HEK293T (cell line): ENCODE measurements around the gene ZIC1.

ENCODE experiments used
- ARNT ChIP-seq: fragments of 450-650 bp; IDR thresholded peaks from 2 replicates; pipeline ENCODE4 v1.6.1; 2017; ENCODE audit warnings: mild to moderate bottlenecking
- FOXA1 ChIP-seq: fragments of 450-650 bp; IDR thresholded peaks from 2 replicates; pipeline ENCODE4 v1.6.1; 2016; ENCODE audit warnings: mild to moderate bottlenecking
- FOXK2 ChIP-seq: fragments of 450-650 bp; IDR thresholded peaks from 2 replicates; pipeline ENCODE4 v1.6.1; 2016; ENCODE audit warnings: mild to moderate bottlenecking
- FOXM1 ChIP-seq: fragments of 450-650 bp; IDR thresholded peaks from 2 replicates; pipeline ENCODE4 v1.6.1; 2017; ENCODE audit warnings: mild to moderate bottlenecking, borderline replicate concordance
- L3MBTL2 ChIP-seq: fragments of 450-650 bp; conservative IDR thresholded peaks from 2 replicates; pipeline ENCODE4 v1.6.1; 2016; ENCODE audit warnings: mild to moderate bottlenecking
- LEF1 ChIP-seq: fragments of 450-650 bp; IDR thresholded peaks from 2 replicates; pipeline ENCODE4 v1.6.1; 2017; ENCODE audit warnings: mild to moderate bottlenecking, borderline replicate concordance
- NFRKB ChIP-seq: fragments of 450-650 bp; IDR thresholded peaks from 2 replicates; pipeline ENCODE4 v1.6.1; 2016; ENCODE audit warnings: mild to moderate bottlenecking, moderate library complexity
- SP1 ChIP-seq: fragments of 450-650 bp; IDR thresholded peaks from 2 replicates; pipeline ENCODE4 v1.6.1; 2017
- SUZ12 ChIP-seq: fragments of 450-650 bp; IDR thresholded peaks from 2 replicates; pipeline ENCODE4 v1.6.1; 2016; ENCODE audit warnings: mild to moderate bottlenecking
- TARDBP ChIP-seq: fragments of 450-650 bp; IDR thresholded peaks from 2 replicates; pipeline ENCODE4 v1.6.1; 2016
- ZNF384 ChIP-seq: fragments of 450-650 bp; IDR thresholded peaks from 2 replicates; pipeline ENCODE4 v1.6.1; 2016

DNA sequence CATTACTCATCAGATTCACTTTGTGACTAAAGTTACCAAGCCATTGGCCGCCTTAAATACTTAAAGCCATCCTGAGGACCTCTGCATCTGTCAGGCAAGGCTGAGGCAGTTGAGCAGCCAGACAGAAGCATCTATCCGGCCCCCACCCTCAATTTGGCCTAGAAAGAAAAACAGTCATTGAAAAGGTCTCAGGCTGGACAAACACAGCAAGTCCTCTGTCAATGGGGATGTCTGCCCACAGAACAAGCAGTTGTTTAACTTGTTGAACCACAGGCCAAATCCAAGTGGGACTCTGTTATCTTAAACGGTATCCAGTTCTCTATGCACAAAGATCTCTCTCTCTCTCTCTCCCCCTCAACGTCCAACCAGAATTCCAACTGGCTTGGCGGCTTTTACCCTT, 5.7 kb upstream of the ZIC1 start:
- TF ChIP-seq ARNT, result no peak
- no peak for TF ChIP-seq ZNF384
- TF ChIP-seq L3MBTL2, result no peak
- TF ChIP-seq FOXA1, result no peak
- no peak for TF ChIP-seq SP1
- TF ChIP-seq NFRKB, result no peak
- TF ChIP-seq LEF1, result no peak
- TF ChIP-seq SUZ12, result no peak
- TF ChIP-seq FOXM1, result no peak
- no peak for TF ChIP-seq TARDBP
- no peak for TF ChIP-seq FOXK2
